ENCODE measurements around the gene ARHGAP45. TPM values are rescaled to one million over a fixed set of nuclear protein-coding genes. Genes with fewer than 3 reads are reported as not detected.

Gene ARHGAP45
- total RNA-seq, 1 experiment from 2014 or later = 0.57 TPM

GRCh38 chr19:1085676-1086442 lies 18.9 kb downstream of the ARHGAP45 start:
- no peak for DNase-seq (ENCODE audit: low read depth)

GRCh38 chr19:1086613-1087012 lies 19.6 kb downstream of the ARHGAP45 start:
- DNase-seq (ENCODE audit: low read depth) = no peak

GRCh38 chr19:1087813-1088415 lies 20.9 kb downstream of the ARHGAP45 start:
- no peak for DNase-seq (ENCODE audit: low read depth)

GRCh38 chr19:1088416-1089010 lies 21.5 kb downstream of the ARHGAP45 start:
- no peak for DNase-seq (ENCODE audit: low read depth)

- no peak for DNase-seq (ENCODE audit: low read depth)
These were observed 22.3 kb downstream of the ARHGAP45 start for GRCh38 chr19:1089126-1089771.

- no peak for DNase-seq (ENCODE audit: low read depth)
These were observed 22.9 kb downstream of the ARHGAP45 start for GRCh38 chr19:1089891-1090290.

- no peak for DNase-seq (ENCODE audit: low read depth)
These were observed 24.0 kb downstream of the ARHGAP45 start for GRCh38 chr19:1090731-1091543.

GRCh38 chr19:1091544-1092175 lies 24.7 kb downstream of the ARHGAP45 start:
- no peak for DNase-seq (ENCODE audit: low read depth)

GRCh38 chr19:1093330-1093729 lies 26.4 kb downstream of the ARHGAP45 start:
- DNase-seq (ENCODE audit: low read depth) = no peak

GRCh38 chr19:1093811-1094553 lies 27.0 kb downstream of the ARHGAP45 start:
- DNase-seq (ENCODE audit: low read depth) = no peak

- no peak for DNase-seq (ENCODE audit: low read depth)
These were observed 27.6 kb downstream of the ARHGAP45 start for GRCh38 chr19:1094655-1094977.

GRCh38 chr19:1094978-1095701 lies 28.2 kb downstream of the ARHGAP45 start, which contains the start of gene POLR2E:
TSS of gene POLR2E (minus strand) at chr19:1095375. CDS start at chr19:1095315, 60 bp downstream.
- peak; percentile 97 for DNase-seq (ENCODE audit: low read depth)

GRCh38 chr19:1097810-1098176 lies 30.8 kb downstream of the ARHGAP45 start:
- DNase-seq (ENCODE audit: low read depth) = no peak

- no peak for DNase-seq (ENCODE audit: low read depth)
These were observed 31.4 kb downstream of the ARHGAP45 start for GRCh38 chr19:1098177-1099051.

GRCh38 chr19:1101337-1101698 lies 34.4 kb downstream of the ARHGAP45 start:
- peak; percentile 37 for DNase-seq (ENCODE audit: low read depth)

- peak; percentile 100 for DNase-seq (ENCODE audit: low read depth)
These were observed 35.6 kb downstream of the ARHGAP45 start for GRCh38 chr19:1102407-1103131.

GRCh38 chr19:1103132-1103707 lies 36.3 kb downstream of the ARHGAP45 start:
- DNase-seq (ENCODE audit: low read depth) = no peak

Data from LHCN-M2 (cell line).